ENCODE results near the gene MRPL24.

MRPL24 gene

GRCh38 chr1:156714830-156715229 lies 26.1 kb downstream of the MRPL24 start:
- DNase-seq (ENCODE audit: extremely low spot score) = no peak
- TF ChIP-seq ARNT (IDR thresholded peaks at IDR 0.05) (no peak), FOXM1 (IDR thresholded peaks at IDR 0.05; ENCODE audit: borderline replicate concordance) (no peak), LEF1 (IDR thresholded peaks at IDR 0.05; ENCODE audit: borderline replicate concordance) (no peak), BHLHE40 (IDR thresholded peaks at IDR 0.05; ENCODE audit: borderline replicate concordance) (no peak)
- ChIA-PET POLR2A (interaction anchor here (0.9 to 3.3 kb wide), 3 partner anchors 11 to 90 kb away, joined by 3 to 15 read pairs (median 5); partner anchors contain the start of genes ISG20L2 and METTL25B), CTCF (interaction anchor here (0.7 to 20.6 kb wide), 4 partner anchors 9 to 55 kb away, joined by 3 to 429 read pairs (median 20); partner anchors contain the start of gene CRABP2)

- ChIA-PET CTCF (interaction anchor here (1.3 to 20.6 kb wide), 3 partner anchors 14 to 215 kb away, joined by 3 to 429 read pairs (median 22); no protein-coding TSS in a partner anchor), POLR2A (interaction anchor here (1.3 to 3.1 kb wide), 2 partner anchors 16 to 23 kb away, joined by 8 to 18 read pairs; partner anchors contain the start of genes ISG20L2 and METTL25B)
- no peak for TF ChIP-seq ELF4 (IDR thresholded peaks at IDR 0.05)
- TF ChIP-seq SP1 (IDR thresholded peaks at IDR 0.05) = no peak
- TF ChIP-seq FOXM1 (IDR thresholded peaks at IDR 0.05; ENCODE audit: borderline replicate concordance) = no peak
- no peak for TF ChIP-seq L3MBTL2 (conservative IDR thresholded peaks at IDR 0.05)
- no peak for TF ChIP-seq NFRKB (IDR thresholded peaks at IDR 0.05)
- no peak for TF ChIP-seq CTBP1 (IDR thresholded peaks at IDR 0.05; ENCODE audit: borderline replicate concordance)
- no peak; the same call in 1 of the 2 replicates for TF ChIP-seq PKNOX1 (IDR thresholded peaks at IDR 0.05)
- TF ChIP-seq BHLHE40 (IDR thresholded peaks at IDR 0.05; ENCODE audit: borderline replicate concordance) = no peak
- no peak for TF ChIP-seq LEF1 (IDR thresholded peaks at IDR 0.05; ENCODE audit: borderline replicate concordance)
- TF ChIP-seq ARNT (IDR thresholded peaks at IDR 0.05) = no peak
- no peak for TF ChIP-seq TARDBP (IDR thresholded peaks at IDR 0.05)
- TF ChIP-seq SUZ12 (IDR thresholded peaks at IDR 0.05) = no peak
- no peak for TF ChIP-seq ZNF384 (IDR thresholded peaks at IDR 0.05)
- no peak for TF ChIP-seq FOXK2 (IDR thresholded peaks at IDR 0.05)
- no peak for TF ChIP-seq FOXA1 (IDR thresholded peaks at IDR 0.05)
- no peak for DNase-seq (ENCODE audit: extremely low spot score)
These were observed 28.3 kb downstream of the MRPL24 start for GRCh38 chr1:156712626-156713025.

- POLR2A ChIA-PET = interaction anchor here (0.7 to 3.1 kb wide), 5 partner anchors 15 to 119 kb away, joined by 3 to 18 read pairs (median 4); partner anchors contain the start of genes ISG20L2, METTL25B and NAXE
These were observed 29.7 kb downstream of the MRPL24 start for GRCh38 chr1:156711011-156711817.

GRCh38 chr1:156709757-156710489 lies 31.0 kb downstream of the MRPL24 start:
- ChIA-PET CTCF (interaction anchor here (1.8 to 20.6 kb wide), 3 partner anchors 16 to 50 kb away, joined by 6 to 429 read pairs (median 22); no protein-coding TSS in a partner anchor), POLR2A (interaction anchor here (1.1 to 3.1 kb wide), 3 partner anchors 16 to 20 kb away, joined by 4 to 18 read pairs (median 5); partner anchors contain the start of genes ISG20L2 and METTL25B)
- no peak for DNase-seq (ENCODE audit: extremely low spot score)
- TF ChIP-seq L3MBTL2 (conservative IDR thresholded peaks at IDR 0.05) (no peak), SUZ12 (IDR thresholded peaks at IDR 0.05) (no peak), NFRKB (IDR thresholded peaks at IDR 0.05) (no peak), FOXA1 (IDR thresholded peaks at IDR 0.05) (no peak), LEF1 (IDR thresholded peaks at IDR 0.05; ENCODE audit: borderline replicate concordance) (no peak), ZNF384 (IDR thresholded peaks at IDR 0.05) (no peak), FOXM1 (IDR thresholded peaks at IDR 0.05; ENCODE audit: borderline replicate concordance) (no peak), SP1 (IDR thresholded peaks at IDR 0.05) (no peak), PKNOX1 (IDR thresholded peaks at IDR 0.05) (no peak), CTBP1 (IDR thresholded peaks at IDR 0.05; ENCODE audit: borderline replicate concordance) (no peak), FOXK2 (IDR thresholded peaks at IDR 0.05) (no peak), BHLHE40 (IDR thresholded peaks at IDR 0.05; ENCODE audit: borderline replicate concordance) (no peak), ARNT (IDR thresholded peaks at IDR 0.05) (no peak), TARDBP (IDR thresholded peaks at IDR 0.05) (no peak)

More at GRCh38 chr1:156711011-156711817, 29.7 kb downstream of the MRPL24 start:
- no peak for DNase-seq (ENCODE audit: extremely low spot score)
- CTCF ChIA-PET = interaction anchor here (0.8 to 20.6 kb wide), 8 partner anchors 9 to 181 kb away, joined by 3 to 429 read pairs (median 4); partner anchors contain the start of genes ISG20L2 and METTL25B
- no peak for TF ChIP-seq HDGF (IDR thresholded peaks at IDR 0.05; ENCODE audit: borderline replicate concordance)
- no peak for TF ChIP-seq LEF1 (IDR thresholded peaks at IDR 0.05; ENCODE audit: borderline replicate concordance)
- TF ChIP-seq BHLHE40 (IDR thresholded peaks at IDR 0.05; ENCODE audit: borderline replicate concordance) = no peak
- no peak for TF ChIP-seq FOXK2 (IDR thresholded peaks at IDR 0.05)
- TF ChIP-seq TARDBP (IDR thresholded peaks at IDR 0.05) = no peak

- POLR2A ChIA-PET = interaction anchor here (1.0 to 9.5 kb wide), 3 partner anchors 18 to 48 kb away, joined by 3 to 120 read pairs (median 72); partner anchors contain the start of genes ISG20L2 and METTL25B
- TF ChIP-seq SP1 (IDR thresholded peaks at IDR 0.05) (no peak), ARNT (IDR thresholded peaks at IDR 0.05) (no peak), TARDBP (IDR thresholded peaks at IDR 0.05) (no peak), CTBP1 (IDR thresholded peaks at IDR 0.05; ENCODE audit: borderline replicate concordance) (no peak), ELF4 (IDR thresholded peaks at IDR 0.05) (no peak), FOXA1 (IDR thresholded peaks at IDR 0.05) (no peak), PKNOX1 (IDR thresholded peaks at IDR 0.05) (no peak), BHLHE40 (IDR thresholded peaks at IDR 0.05; ENCODE audit: borderline replicate concordance) (no peak), L3MBTL2 (conservative IDR thresholded peaks at IDR 0.05) (no peak), ZNF384 (IDR thresholded peaks at IDR 0.05) (no peak), SUZ12 (IDR thresholded peaks at IDR 0.05) (no peak), FOXK2 (IDR thresholded peaks at IDR 0.05) (no peak)
- CTCF ChIA-PET = interaction anchor here (0.6 to 20.6 kb wide), 3 partner anchors 18 to 31 kb away, joined by 3 to 429 read pairs (median 67); partner anchors contain the start of genes ISG20L2 and METTL25B
- no peak for DNase-seq (ENCODE audit: extremely low spot score)
These were observed 31.9 kb downstream of the MRPL24 start for GRCh38 chr1:156709031-156709430.
